ENCODE measurements around the gene ADAP1. TPM values are rescaled to one million over a fixed set of nuclear protein-coding genes. Genes with fewer than 3 reads are reported as not detected.
"Not testable (repeated sequence)": the region's sequence is repeated elsewhere in the genome, so short reads cannot be mapped to it uniquely, and the experiment has no call there.

The ADAP1 gene
- polyA plus RNA-seq, 3 donors = 49.1 to 117 (median 72.2) TPM

DNA sequence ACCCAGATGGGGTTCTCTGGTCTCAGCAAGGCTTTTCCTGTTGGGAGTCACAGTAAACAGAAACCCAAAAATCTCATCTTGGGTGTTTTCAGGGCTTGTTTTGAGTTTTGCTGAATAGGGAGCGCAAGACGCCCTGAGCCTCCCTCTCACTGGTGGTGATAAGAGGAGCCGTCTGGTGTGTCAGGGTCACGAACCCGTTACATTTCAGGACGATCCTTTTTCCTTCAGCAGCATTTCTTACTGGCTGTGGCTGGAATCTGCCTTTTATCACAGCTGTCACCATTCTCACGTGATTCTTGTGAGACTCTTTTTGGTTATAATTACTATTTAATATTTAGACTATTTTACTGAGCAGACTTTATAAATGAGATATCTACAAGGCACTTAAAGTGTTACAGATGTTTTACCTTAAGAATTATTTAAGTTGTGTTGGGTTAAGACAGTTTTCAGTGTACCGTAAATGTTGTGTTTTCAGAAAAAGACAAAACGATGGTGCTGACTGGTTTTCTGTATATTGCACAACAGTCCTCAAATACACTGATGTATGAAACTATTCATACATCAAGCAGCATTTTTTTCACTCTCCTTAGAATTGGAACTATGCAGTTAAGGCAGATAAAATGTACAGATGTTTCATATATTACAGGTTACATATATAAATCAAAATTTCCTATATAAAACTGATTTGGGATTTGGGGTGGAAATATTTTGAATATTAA lies 80.3 kb downstream of the ADAP1 start:
- peaks cover 0 to 3% (median 3%) of the 10 kb centered on the region in 3 donors for H3K27me3 Mint-ChIP-seq (ENCODE audit: low read depth in 3 of 3)
- peaks cover 28 to 58% of the 10 kb centered on the region in 2 donors for H3K36me3 Mint-ChIP-seq
- no peak overlapping the region for H3K4me3 Mint-ChIP-seq
- peaks cover 0 to 3% (median 2%) of the 10 kb centered on the region in 7 donors for H3K9me3 Mint-ChIP-seq
- no peak overlapping the region for H2AFZ ChIP-seq (ENCODE audit: insufficient read depth, low read depth, low read length, poor library complexity, severe bottlenecking)
- no peak for DNase-seq
- peaks cover 24% of the 10 kb centered on the region for H3K79me2 ChIP-seq (ENCODE audit: insufficient read depth, low read length)
- peak overlapping the region in 6 of 7 donors; percentile 81 to 89 (median 87) for H3K27ac Mint-ChIP-seq
- peaks cover 30 to 43% of the 10 kb centered on the region in 2 donors for H3K4me1 ChIP-seq (ENCODE audit: control insufficient read depth in 1 of 2, insufficient read depth in 2 of 2, low read length in 2 of 2)
- peaks cover 22% of the 10 kb centered on the region for H3K4me1 Mint-ChIP-seq
- H3K27me3 ChIP-seq (ENCODE audit: control insufficient read depth in 2 of 2, insufficient read depth in 2 of 2, low read length in 2 of 2) = no peaks in the 10 kb centered on the region
- H3K4me2 ChIP-seq (replicated peaks; ENCODE audit: extremely low read depth, low read length, poor library complexity, severe bottlenecking) = peak overlapping the region; percentile 21
- H3K36me3 ChIP-seq (replicated peaks in 1 of 2; ENCODE audit: control insufficient read depth in 1 of 2, insufficient read depth in 2 of 2, low read length in 2 of 2) = peaks cover 23 to 41% of the 10 kb centered on the region in 2 donors
- WGBS (ENCODE audit: insufficient coverage) = 100% methylated on average over 1 of the region's 9 CpGs
- H3K9ac ChIP-seq (ENCODE audit: insufficient read depth, low read length, poor library complexity, severe bottlenecking) = no peak overlapping the region
- intact Hi-C loops (cut with micrococcal nuclease) = loop anchor here (5.0 to 10.0 kb wide), 5 partner anchors 57 to 552 kb away; partner anchors contain the start of gene ZFAND2A (in 1 of the 2)
- H3K4me3 ChIP-seq (replicated peaks in 1 of 3; ENCODE audit: low read depth in 2 of 3, low read length in 3 of 3) = peak overlapping the region in 1 of 3 experiments; percentile 31
- TF ChIP-seq CTCF (IDR thresholded peaks at IDR 0.05) = no peak
- peak overlapping the region in 1 of 2 donors; percentile 55 for H3K27ac ChIP-seq (ENCODE audit: low read depth in 1 of 2, low read length in 2 of 2)
- H3K9me3 ChIP-seq (replicated peaks in 1 of 2; ENCODE audit: control insufficient read depth in 1 of 2, insufficient read depth in 1 of 2, low read length in 2 of 2) = no peaks in the 10 kb centered on the region
- peaks cover 21% of the 10 kb centered on the region for H4K20me1 ChIP-seq (ENCODE audit: insufficient read depth, low read length)

DNA sequence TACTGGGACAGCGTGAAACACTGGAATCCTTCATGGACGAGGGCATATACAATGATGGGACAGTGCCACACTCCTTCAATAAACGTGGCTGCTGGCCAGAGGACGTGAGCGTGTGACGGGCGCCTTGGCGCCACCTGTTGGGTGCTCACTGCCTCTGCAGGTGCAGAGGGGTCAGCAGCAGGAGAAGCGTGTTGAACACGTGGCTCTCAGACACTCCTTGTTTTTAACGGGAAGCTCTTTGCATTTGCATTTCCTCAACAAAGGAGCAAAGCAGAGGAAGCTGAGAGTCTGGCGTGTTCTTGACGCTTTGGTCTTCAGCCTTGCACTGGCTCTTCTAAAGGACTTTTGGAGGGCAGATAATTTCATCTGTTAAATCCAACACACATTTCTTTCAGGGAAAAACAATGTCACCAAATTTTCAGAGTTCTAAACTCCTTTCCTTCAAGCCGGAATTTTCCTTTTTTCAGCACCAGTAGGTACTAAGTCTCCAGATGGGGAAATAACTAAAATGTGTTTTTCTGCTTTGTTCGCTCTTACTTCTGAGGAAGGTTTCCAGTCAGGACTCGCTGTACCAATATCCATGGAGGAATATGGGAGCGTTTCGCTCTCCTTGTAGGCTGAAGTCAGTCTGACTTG lies 81.0 kb downstream of the ADAP1 start:
- H3K9ac ChIP-seq (ENCODE audit: insufficient read depth, low read length, poor library complexity, severe bottlenecking) = no peak overlapping the region
- TF ChIP-seq CTCF (IDR thresholded peaks at IDR 0.05) = peak; percentile 90
- peak overlapping the region; percentile 13 for H2AFZ ChIP-seq (ENCODE audit: insufficient read depth, low read depth, low read length, poor library complexity, severe bottlenecking)
- H3K27me3 ChIP-seq (ENCODE audit: control insufficient read depth in 2 of 2, insufficient read depth in 2 of 2, low read length in 2 of 2) = no peaks in the 10 kb centered on the region
- peaks cover 14% of the 10 kb centered on the region for H4K20me1 ChIP-seq (ENCODE audit: insufficient read depth, low read length)
- intact Hi-C loops (cut with micrococcal nuclease) = loop anchor here (1.0 to 10.0 kb wide), 7 partner anchors 56 to 551 kb away; partner anchors contain the start of gene ZFAND2A (in 1 of the 2)
- H3K4me3 ChIP-seq (replicated peaks in 1 of 3; ENCODE audit: low read depth in 2 of 3, low read length in 3 of 3) = peak overlapping the region in 1 of 3 experiments; percentile 31
- no peak overlapping the region for H3K4me3 Mint-ChIP-seq
- peaks cover 18% of the 10 kb centered on the region for H3K4me1 Mint-ChIP-seq
- H3K27ac Mint-ChIP-seq = peak overlapping the region; percentile 81 to 89 (median 87)
- H3K36me3 Mint-ChIP-seq = peaks cover 29 to 58% of the 10 kb centered on the region in 2 donors
- peaks cover 17% of the 10 kb centered on the region for H3K79me2 ChIP-seq (ENCODE audit: insufficient read depth, low read length)
- H3K27ac ChIP-seq (ENCODE audit: low read depth in 1 of 2, low read length in 2 of 2) = peak overlapping the region in 1 of 2 donors; percentile 55
- H3K4me1 ChIP-seq (ENCODE audit: control insufficient read depth in 1 of 2, insufficient read depth in 2 of 2, low read length in 2 of 2) = peaks cover 26 to 36% of the 10 kb centered on the region in 2 donors
- H3K9me3 ChIP-seq (replicated peaks in 1 of 2; ENCODE audit: control insufficient read depth in 1 of 2, insufficient read depth in 1 of 2, low read length in 2 of 2) = no peaks in the 10 kb centered on the region
- peak; percentile 85 to 89 (median 88) for DNase-seq
- H3K36me3 ChIP-seq (replicated peaks in 1 of 2; ENCODE audit: control insufficient read depth in 1 of 2, insufficient read depth in 2 of 2, low read length in 2 of 2) = peaks cover 26 to 41% of the 10 kb centered on the region in 2 donors
- peaks cover 0 to 3% (median 2%) of the 10 kb centered on the region in 7 donors for H3K9me3 Mint-ChIP-seq
- peak overlapping the region; percentile 21 for H3K4me2 ChIP-seq (replicated peaks; ENCODE audit: extremely low read depth, low read length, poor library complexity, severe bottlenecking)
- 7% methylated on average over 12 of the region's 18 CpGs for WGBS (ENCODE audit: insufficient coverage)
- H3K27me3 Mint-ChIP-seq (ENCODE audit: low read depth in 3 of 3) = peaks cover 0 to 3% (median 3%) of the 10 kb centered on the region in 3 donors

- H3K27ac Mint-ChIP-seq = peak overlapping the region in 4 of 7 donors; percentile 14 to 87 (median 62)
- H3K4me1 Mint-ChIP-seq = peaks cover 11% of the 10 kb centered on the region
- not testable (repeated sequence) for H4K20me1 ChIP-seq (ENCODE audit: insufficient read depth, low read length); H3K4me3 ChIP-seq (replicated peaks in 1 of 3; ENCODE audit: low read depth in 2 of 3, low read length in 3 of 3); H3K9me3 ChIP-seq (replicated peaks in 1 of 2; ENCODE audit: control insufficient read depth in 1 of 2, insufficient read depth in 1 of 2, low read length in 2 of 2); H3K27me3 ChIP-seq (ENCODE audit: control insufficient read depth in 2 of 2, insufficient read depth in 2 of 2, low read length in 2 of 2); DNase-seq; H3K4me3 Mint-ChIP-seq; H3K9ac ChIP-seq (ENCODE audit: insufficient read depth, low read length, poor library complexity, severe bottlenecking); H3K27me3 Mint-ChIP-seq (ENCODE audit: low read depth in 3 of 3); H3K79me2 ChIP-seq (ENCODE audit: insufficient read depth, low read length); H2AFZ ChIP-seq (ENCODE audit: insufficient read depth, low read depth, low read length, poor library complexity, severe bottlenecking); H3K9me3 Mint-ChIP-seq; H3K4me2 ChIP-seq (replicated peaks; ENCODE audit: extremely low read depth, low read length, poor library complexity, severe bottlenecking)
- peaks cover 18 to 28% of the 10 kb centered on the region in 2 donors for H3K4me1 ChIP-seq (ENCODE audit: control insufficient read depth in 1 of 2, insufficient read depth in 2 of 2, low read length in 2 of 2)
- H3K36me3 Mint-ChIP-seq = peaks cover 35 to 65% of the 10 kb centered on the region in 2 donors
- intact Hi-C loops (cut with micrococcal nuclease) = loop anchor here (1.0 to 10.0 kb wide), 7 partner anchors 55 to 550 kb away; partner anchors contain the start of gene ZFAND2A (in 1 of the 2)
- peak overlapping the region in 1 of 2 donors; percentile 1 for H3K27ac ChIP-seq (ENCODE audit: low read depth in 1 of 2, low read length in 2 of 2)
- WGBS (ENCODE audit: insufficient coverage) = 94% methylated on average over 12 of the region's 19 CpGs
- peaks cover 32 to 49% of the 10 kb centered on the region in 2 donors for H3K36me3 ChIP-seq (replicated peaks in 1 of 2; ENCODE audit: control insufficient read depth in 1 of 2, insufficient read depth in 2 of 2, low read length in 2 of 2)
These were observed 81.8 kb downstream of the ADAP1 start for GRCh38 chr7:872685-873084.
